HepG2 (cell line): Measurements from ENCODE around the gene MRPS25. TPM values are rescaled to one million over a fixed set of nuclear protein-coding genes. Genes with fewer than 3 reads are reported as not detected.

Source experiments
- ATF3 ChIP-seq: sonication (generic); formaldehyde crosslinking; IDR thresholded peaks from 2 replicates; pipeline ENCODE4 v1.4.0; 2020; ENCODE audit warnings: missing genetic modification reagents
- ATF7 ChIP-seq, 2 experiments: fragments of 450-650 bp in 1 of 2; sonication (generic) in 1 of 2; formaldehyde crosslinking in 1 of 2; IDR thresholded peaks; 2 replicates each; pipeline versions ENCODE4 v1.4.0 to v1.6.1; 2016 to 2020; ENCODE audit warnings: antibody characterized with exemption in 1 of 2, mild to moderate bottlenecking in 1 of 2, missing genetic modification reagents in 1 of 2
- CEBPZ ChIP-seq: IDR thresholded peaks from 2 replicates; pipeline ENCODE4 v1.6.1; 2012; ENCODE audit warnings: low read length, improper control_type of control experiment
- CHD4 ChIP-seq: fragments of 200-600 bp; sonication (generic); IDR thresholded peaks from 2 replicates; pipeline ENCODE4 v1.7.0; 2017; ENCODE audit warnings: mild to moderate bottlenecking, low read length, borderline replicate concordance
- FOXO1 ChIP-seq: sonication (generic); formaldehyde crosslinking; IDR thresholded peaks from 2 replicates; pipeline ENCODE4 v1.4.0; 2020; ENCODE audit warnings: missing genetic modification reagents
- GABPA ChIP-seq, 2 experiments: IDR thresholded peaks; 2 replicates each; pipeline ENCODE4 v1.6.1; 2011 to 2016; ENCODE audit warnings: low read depth in 2 of 2, low read length in 1 of 2, missing biosample characterization in 1 of 2, missing genetic modification characterization in 1 of 2
- GPN1 ChIP-seq: sonication (generic); formaldehyde crosslinking; IDR thresholded peaks from 2 replicates; pipeline ENCODE4 v1.5.1; 2020; ENCODE audit warnings: missing genetic modification reagents, borderline replicate concordance
- JUN ChIP-seq: sonication (generic); formaldehyde crosslinking; IDR thresholded peaks from 2 replicates; pipeline ENCODE4 v1.4.0; 2020; ENCODE audit warnings: mild to moderate bottlenecking, missing genetic modification reagents
- JUNB ChIP-seq: sonication (generic); formaldehyde crosslinking; IDR thresholded peaks from 2 replicates; pipeline ENCODE4 v1.8.0; 2022; ENCODE audit warnings: missing genetic modification reagents, mild to moderate bottlenecking, borderline replicate concordance
- MEIS1 ChIP-seq: sonication (generic); formaldehyde crosslinking; IDR thresholded peaks from 2 replicates; pipeline ENCODE4 v1.9.0; 2021; ENCODE audit warnings: mild to moderate bottlenecking, missing genetic modification reagents, moderate library complexity, borderline replicate concordance
- NCOA1 ChIP-seq: sonication (generic); formaldehyde crosslinking; IDR thresholded peaks from 2 replicates; pipeline ENCODE4 v1.9.0; 2021; ENCODE audit warnings: missing genetic modification reagents
- NFE2 ChIP-seq: sonication (generic); formaldehyde crosslinking; IDR thresholded peaks from 2 replicates; pipeline ENCODE4 v1.4.0; 2020; ENCODE audit warnings: missing genetic modification reagents
- NFE2L2 ChIP-seq: fragments of 150-350 bp; IDR thresholded peaks from 2 replicates; pipeline ENCODE4 v1.6.1; 2014; ENCODE audit warnings: low read length
- PLRG1 ChIP-seq: fragments of 450-650 bp; conservative IDR thresholded peaks from 2 replicates; pipeline ENCODE4 v1.6.1; 2016
- SAFB2 ChIP-seq: sonication (generic); formaldehyde crosslinking; IDR thresholded peaks from 2 replicates; pipeline ENCODE4 v1.5.1; 2020; ENCODE audit warnings: missing genetic modification reagents, low read depth, mild to moderate bottlenecking, borderline replicate concordance
- STAG1 ChIP-seq: sonication (generic); formaldehyde crosslinking; IDR thresholded peaks from 2 replicates; pipeline ENCODE4 v1.4.0; 2020; ENCODE audit warnings: missing genetic modification reagents
- ZFP36L1 ChIP-seq: sonication (generic); formaldehyde crosslinking; IDR thresholded peaks from 2 replicates; pipeline ENCODE4 v1.8.0; 2022; ENCODE audit warnings: mild to moderate bottlenecking, missing genetic modification reagents, moderate library complexity
- ZMAT3 ChIP-seq: sonication (generic); formaldehyde crosslinking; conservative IDR thresholded peaks from 2 replicates; pipeline ENCODE4 v1.7.0; 2021; ENCODE audit warnings: missing genetic modification reagents
- ZNF205 ChIP-seq: IDR thresholded peaks from 2 replicates; pipeline ENCODE4 v1.6.1; 2018; ENCODE audit warnings: missing biosample characterization, missing genetic modification reagents
- ZNF207 ChIP-seq: fragments of 450-650 bp; IDR thresholded peaks from 2 replicates; pipeline ENCODE4 v1.6.1; 2016; ENCODE audit warnings: antibody characterized with exemption, borderline replicate concordance
- ZNF24 ChIP-seq: fragments of 450-650 bp; IDR thresholded peaks from 2 replicates; pipeline ENCODE4 v1.6.1; 2017; ENCODE audit warnings: antibody characterized with exemption, mild to moderate bottlenecking
- ZNF264 ChIP-seq: sonication (generic); formaldehyde crosslinking; IDR thresholded peaks from 2 replicates; pipeline ENCODE4 v1.4.0; 2020; ENCODE audit warnings: missing genetic modification reagents
- ZNF431 ChIP-seq: sonication (generic); formaldehyde crosslinking; IDR thresholded peaks from 2 replicates; pipeline ENCODE4 v1.9.0; 2022; ENCODE audit warnings: missing genetic modification reagents, low read depth, mild to moderate bottlenecking, borderline replicate concordance
- ZNF614 ChIP-seq: IDR thresholded peaks from 2 replicates; pipeline ENCODE4 v1.6.1; 2018; ENCODE audit warnings: missing biosample characterization, missing genetic modification reagents, inconsistent platforms, borderline replicate concordance
- ZNF724P ChIP-seq: sonication (generic); formaldehyde crosslinking; IDR thresholded peaks from 2 replicates; pipeline ENCODE4 v1.8.0; 2022; ENCODE audit warnings: missing genetic modification reagents, borderline replicate concordance
- ZUFSP ChIP-seq: sonication (generic); formaldehyde crosslinking; IDR thresholded peaks from 2 replicates; pipeline ENCODE4 v1.9.0; 2021; ENCODE audit warnings: missing genetic modification reagents, mild to moderate bottlenecking, borderline replicate concordance
- polyA plus RNA-seq, 8 experiments: library from polyadenylated mRNA; depleted of rRNA in 3 of 8; stranded (reverse) in 7 of 8; unstranded in 1 of 8; fragments of >200 nt; fragmentation: Illumina TruSeq in 4 of 8; extraction: Trizol in 4 of 8; gene quantifications; 2 replicates each; pipeline versions ENCODE4 v1.2.1 to v1.2.3, GENCODE V29; 2011 to 2016; ENCODE audit warnings: low read depth in 4 of 8, missing spikeins in 1 of 8, mixed read lengths in 1 of 8; ENCODE audit not compliant: insufficient read depth in 1 of 8
- total RNA-seq, 5 experiments: library from RNA; depleted of rRNA; stranded (reverse); fragments of >200 nt; fragmentation: Illumina TruSeq; extraction: Trizol; gene quantifications; 2 replicates each; pipeline ENCODE4 v1.2.3, GENCODE V29; 2016; ENCODE audit warnings: low read depth in 1 of 5

The MRPS25 gene
- total and polyA plus RNA-seq, 2 of the 13 experiments (the other 11 are each of a cell fraction or from before 2014, with no cell fraction given) = 60.1 to 74.3 TPM

GRCh38 chr3:15098503-15099363, 33.6 kb upstream of the MRPS25 start, which contains the start of gene RBSN (continued):
- TF ChIP-seq NFE2L2 = no peak
- no peak for TF ChIP-seq NCOA1
- TF ChIP-seq ATF3 (CRISPR knock-in tag) = peak; percentile 34; the same call in 1 of the 2 replicates
- TF ChIP-seq MEIS1 (CRISPR knock-in tag) = peak; percentile 89; the same call in 1 of the 2 replicates
- peak; percentile 78 for TF ChIP-seq ZFP36L1 (CRISPR knock-in tag)
- no peak for TF ChIP-seq JUN
- TF ChIP-seq CEBPZ = no peak
- TF ChIP-seq ATF7 (IDR thresholded peaks at IDR 0.05) = no peak
- TF ChIP-seq ATF7 (CRISPR knock-in tag; IDR thresholded peaks at IDR 0.05) = peak; percentile 87
- TF ChIP-seq ZNF264 (CRISPR knock-in tag) = peak; percentile 69; the same call in 1 of the 2 replicates
- TF ChIP-seq ZNF24 = 0 out of 2 replicates have a peak, but pooled peaks have one; percentile 66
- no peak for TF ChIP-seq ZNF205 (CRISPR knock-in tag)
- TF ChIP-seq ZMAT3 = peak; percentile 59; the same call in 1 of the 2 replicates
- TF ChIP-seq ZNF724P (CRISPR knock-in tag) = peak; percentile 93
- peak; percentile 82 for TF ChIP-seq GABPA (IDR thresholded peaks at IDR 0.05; ENCODE audit: low read depth, low read length)
- peak; percentile 97 for TF ChIP-seq GABPA (CRISPR knock-in tag; IDR thresholded peaks at IDR 0.05; ENCODE audit: low read depth)
- peak; percentile 89 for TF ChIP-seq ZNF614 (CRISPR knock-in tag)
- no peak for TF ChIP-seq STAG1 (CRISPR knock-in tag)
- no peak for TF ChIP-seq PLRG1
- peak; percentile 68; the same call in 1 of the 2 replicates for TF ChIP-seq SAFB2
- TF ChIP-seq ZNF431 (CRISPR knock-in tag) = peak; percentile 83
- no peak for TF ChIP-seq GPN1 (CRISPR knock-in tag)
- TF ChIP-seq ZNF207 = no peak
- no peak for TF ChIP-seq NFE2
- TF ChIP-seq CHD4 = no peak
- peak; percentile 70 for TF ChIP-seq FOXO1 (CRISPR knock-in tag)
- no peak for TF ChIP-seq ZUFSP (CRISPR knock-in tag)
- TF ChIP-seq JUNB = peak; percentile 86; the same call in 1 of the 2 replicates
